ENCODE measurements around the gene H2BK1.

The H2BK1 gene

DNA sequence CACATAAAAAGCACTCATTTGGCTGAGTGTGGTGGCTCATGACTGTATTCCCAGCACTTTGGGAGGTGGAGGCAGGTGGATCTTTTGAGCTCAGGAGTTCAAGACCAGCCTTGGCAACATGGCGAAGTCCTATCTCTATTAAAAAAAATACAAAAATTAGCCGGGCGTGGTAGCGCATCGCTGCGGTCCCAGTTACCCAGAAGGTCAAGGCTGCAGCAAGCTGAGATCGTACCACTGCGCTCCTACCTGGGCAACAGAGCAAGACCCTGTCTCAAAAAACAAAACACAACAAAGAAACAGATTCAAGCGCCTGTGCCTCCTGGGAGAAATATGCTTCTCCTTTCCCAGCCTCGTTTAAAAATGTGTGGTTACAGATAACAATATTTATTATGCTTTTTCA is 19.0 kb upstream of the H2BK1 start:
- TF ChIP-seq, protein P1, sequence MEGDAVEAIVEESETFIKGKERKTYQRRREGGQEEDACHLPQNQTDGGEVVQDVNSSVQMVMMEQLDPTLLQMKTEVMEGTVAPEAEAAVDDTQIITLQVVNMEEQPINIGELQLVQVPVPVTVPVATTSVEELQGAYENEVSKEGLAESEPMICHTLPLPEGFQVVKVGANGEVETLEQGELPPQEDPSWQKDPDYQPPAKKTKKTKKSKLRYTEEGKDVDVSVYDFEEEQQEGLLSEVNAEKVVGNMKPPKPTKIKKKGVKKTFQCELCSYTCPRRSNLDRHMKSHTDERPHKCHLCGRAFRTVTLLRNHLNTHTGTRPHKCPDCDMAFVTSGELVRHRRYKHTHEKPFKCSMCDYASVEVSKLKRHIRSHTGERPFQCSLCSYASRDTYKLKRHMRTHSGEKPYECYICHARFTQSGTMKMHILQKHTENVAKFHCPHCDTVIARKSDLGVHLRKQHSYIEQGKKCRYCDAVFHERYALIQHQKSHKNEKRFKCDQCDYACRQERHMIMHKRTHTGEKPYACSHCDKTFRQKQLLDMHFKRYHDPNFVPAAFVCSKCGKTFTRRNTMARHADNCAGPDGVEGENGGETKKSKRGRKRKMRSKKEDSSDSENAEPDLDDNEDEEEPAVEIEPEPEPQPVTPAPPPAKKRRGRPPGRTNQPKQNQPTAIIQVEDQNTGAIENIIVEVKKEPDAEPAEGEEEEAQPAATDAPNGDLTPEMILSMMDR (IDR thresholded peaks at IDR 0.05) = no peak
- no peak for TF ChIP-seq ZFX (IDR thresholded peaks at IDR 0.05; ENCODE audit: borderline replicate concordance)
- H3K27ac ChIP-seq = no peak overlapping the region

DNA sequence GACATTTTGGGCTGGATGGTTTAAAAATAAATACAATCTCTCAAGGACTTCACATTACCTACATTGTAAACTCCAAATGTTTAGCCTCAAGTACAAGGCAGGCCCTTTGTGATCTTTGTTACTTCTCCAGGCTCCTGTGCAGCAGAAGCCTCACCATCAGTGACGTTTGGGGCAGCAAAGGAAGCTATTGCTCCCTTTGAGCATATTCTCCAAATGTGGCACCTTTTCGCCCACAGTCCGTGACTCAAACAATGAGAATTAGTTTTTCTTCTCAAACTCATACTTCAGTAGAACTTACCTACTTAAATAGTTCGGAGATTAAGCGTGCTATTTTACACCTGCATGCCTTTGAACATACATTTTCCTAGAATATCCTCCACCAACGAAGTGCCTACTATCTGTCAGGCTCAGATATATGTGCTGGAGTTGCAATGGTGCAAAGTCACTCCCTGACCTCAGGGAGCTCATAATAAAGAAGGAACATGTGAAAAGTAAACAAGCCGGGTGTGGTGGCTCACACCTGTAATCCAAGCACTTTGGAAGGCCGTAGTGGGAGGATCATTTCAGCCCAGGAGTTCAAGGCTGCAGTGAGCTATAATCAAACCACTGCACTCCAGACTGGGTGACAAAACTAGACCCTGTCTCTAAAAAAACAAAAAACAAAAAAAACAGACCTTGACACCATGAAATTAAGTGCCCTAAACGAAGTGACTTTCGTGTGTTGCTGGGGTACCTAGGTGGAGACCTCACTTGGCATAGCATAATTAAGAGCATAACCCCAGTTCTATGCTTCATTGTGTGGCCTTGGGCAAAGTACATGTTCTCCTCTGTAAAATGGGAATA is 18.0 kb upstream of the H2BK1 start:
- TF ChIP-seq, protein P1 (IDR thresholded peaks at IDR 0.05) = no peak
- TF ChIP-seq ZFX (IDR thresholded peaks at IDR 0.05; ENCODE audit: borderline replicate concordance) = no peak

DNA sequence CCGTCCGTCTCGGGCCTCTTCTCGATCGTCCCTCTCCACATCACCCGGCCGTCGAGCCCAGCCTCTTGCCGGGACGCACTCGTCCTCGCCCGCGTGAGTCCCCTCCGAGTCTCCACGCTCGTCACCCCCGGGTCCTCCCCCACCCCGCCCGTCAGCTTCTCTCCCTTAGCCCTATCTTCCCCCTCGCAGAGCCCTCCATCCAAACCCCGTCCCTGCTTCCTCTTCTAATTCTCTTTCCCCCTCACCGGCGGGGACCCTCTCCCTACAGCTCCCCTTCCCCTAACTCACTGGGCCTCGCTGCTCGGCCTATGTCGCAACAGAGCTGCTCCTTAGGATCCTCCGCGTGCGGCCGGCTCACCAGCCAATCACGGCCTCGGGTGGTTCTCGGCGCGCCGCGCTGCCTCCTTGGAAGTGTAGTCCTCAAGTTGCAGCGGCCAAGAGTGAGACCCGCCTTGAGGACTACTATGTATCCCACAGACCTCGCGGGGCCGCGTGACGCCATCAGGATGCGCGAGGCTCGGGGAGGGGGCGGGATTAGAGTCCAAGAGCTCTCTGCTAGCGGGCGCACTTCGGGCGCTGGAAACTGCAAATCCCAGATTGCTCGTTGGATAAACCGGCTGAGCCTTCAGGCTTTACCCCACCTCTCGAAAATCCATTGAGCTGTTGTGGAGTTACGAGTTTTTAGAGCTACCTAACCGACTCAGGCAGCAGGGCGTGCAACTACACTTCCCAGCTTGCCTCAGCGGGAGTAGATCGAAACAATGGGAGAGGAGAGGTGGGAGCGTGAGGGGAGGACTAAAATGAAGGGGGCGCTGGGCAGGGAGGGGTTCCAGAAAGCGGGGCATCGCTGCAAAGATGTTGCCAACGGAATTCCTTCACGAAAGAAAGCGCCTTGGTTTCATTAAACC is 16.8 kb upstream of the H2BK1 start, which contains the start of gene ABCF2:
Gene ABCF2 (minus strand): TSS at position 331 of the 908 bp plus-strand sequence. CDS start 747 bp downstream, outside the sequence.
- peak within 1 kb of the TSS; percentile 89 for H3K27ac ChIP-seq
- TF ChIP-seq, protein P1 (IDR thresholded peaks at IDR 0.05) = peak; percentile 28; the same call in 1 of the 2 replicates
- no peak for TF ChIP-seq ZFX (IDR thresholded peaks at IDR 0.05; ENCODE audit: borderline replicate concordance)

More for the DNA sequence above, 18.0 kb upstream of the H2BK1 start:
- peak overlapping the region; percentile 89 for H3K27ac ChIP-seq

DNA sequence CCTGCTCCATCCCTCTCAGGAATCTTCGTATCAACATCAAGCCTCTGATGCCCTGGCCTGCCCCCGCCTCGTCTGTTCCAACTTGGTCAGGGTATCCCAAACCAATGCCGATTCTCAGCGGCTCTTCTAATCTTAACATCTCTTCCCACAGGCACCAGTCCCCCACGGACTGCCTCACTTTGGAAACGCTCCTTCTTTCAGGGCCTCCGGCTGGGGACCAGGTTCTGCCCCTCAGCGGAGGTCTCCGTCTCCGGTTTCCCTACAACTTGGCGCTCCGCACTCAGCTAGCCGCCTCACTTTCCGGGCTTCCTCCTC is 16.2 kb upstream of the H2BK1 start:
- H3K27ac ChIP-seq = peak overlapping the region; percentile 89
- TF ChIP-seq, protein P1 (IDR thresholded peaks at IDR 0.05) = no peak
- no peak for TF ChIP-seq ZFX (IDR thresholded peaks at IDR 0.05; ENCODE audit: borderline replicate concordance)

DNA sequence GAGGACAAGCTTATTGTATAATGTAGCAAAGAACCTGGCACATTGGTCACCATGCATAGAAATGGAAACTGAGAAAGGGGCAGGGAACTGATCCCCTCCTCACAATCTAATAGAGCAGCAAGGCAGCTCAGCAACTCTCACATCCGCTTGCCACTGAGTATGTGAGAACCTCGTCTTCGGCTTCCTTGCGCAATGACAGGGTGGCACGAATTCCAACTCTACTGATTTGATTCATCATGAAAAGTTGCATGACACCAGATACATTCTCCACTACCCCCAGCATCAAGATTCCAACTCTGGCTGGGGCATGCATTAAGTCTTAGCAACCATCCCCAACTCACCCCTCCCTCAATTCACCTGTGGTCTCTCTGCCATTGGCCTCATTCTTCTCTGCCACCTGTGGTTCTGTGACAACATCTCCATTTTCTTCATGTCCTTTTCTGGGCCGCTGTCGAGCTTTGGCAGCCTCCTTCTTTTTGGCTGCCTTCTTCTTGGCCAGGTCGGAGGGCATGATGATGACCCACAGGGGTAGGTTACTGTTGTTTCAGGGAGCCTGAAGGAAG is 15.7 kb upstream of the H2BK1 start:
- H3K27ac ChIP-seq = peak overlapping the region; percentile 89; the same call in 1 of the 2 replicates
- TF ChIP-seq, protein P1 (IDR thresholded peaks at IDR 0.05) = no peak
- TF ChIP-seq ZFX (IDR thresholded peaks at IDR 0.05; ENCODE audit: borderline replicate concordance) = no peak

DNA sequence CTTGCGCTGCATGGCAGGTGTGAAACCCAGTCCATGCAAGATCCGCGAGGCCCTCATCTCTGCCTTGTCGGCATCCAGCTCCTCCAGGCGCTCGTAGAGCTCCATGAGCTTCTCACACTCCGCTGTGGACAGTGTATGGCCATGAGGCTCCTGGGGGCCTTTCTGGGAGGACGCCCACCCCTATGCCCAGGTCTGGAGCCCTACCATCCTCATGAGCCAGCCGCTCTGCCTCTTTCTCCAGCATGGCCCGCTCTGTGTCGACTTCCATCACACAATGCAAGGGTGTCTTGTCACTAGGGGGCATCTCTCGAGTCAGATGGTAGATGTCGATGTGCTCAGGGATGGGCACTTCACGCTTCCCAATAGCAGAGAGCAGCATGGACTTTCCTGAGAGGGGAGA is 13.4 kb upstream of the H2BK1 start:
- TF ChIP-seq, protein P1 (IDR thresholded peaks at IDR 0.05) = no peak
- no peak for TF ChIP-seq ZFX (IDR thresholded peaks at IDR 0.05; ENCODE audit: borderline replicate concordance)
- no peak overlapping the region for H3K27ac ChIP-seq

All from 22Rv1 (cell line).